ENCODE data around the gene GJC2. TPM values are rescaled to one million over a fixed set of nuclear protein-coding genes. Genes with fewer than 3 reads are reported as not detected.

GJC2 gene
- total and polyA plus RNA-seq, 2 donors (not counting 3 experiments of a cell fraction or from before 2014, with no cell fraction given): 0.58 to 1.2 TPM

DNA sequence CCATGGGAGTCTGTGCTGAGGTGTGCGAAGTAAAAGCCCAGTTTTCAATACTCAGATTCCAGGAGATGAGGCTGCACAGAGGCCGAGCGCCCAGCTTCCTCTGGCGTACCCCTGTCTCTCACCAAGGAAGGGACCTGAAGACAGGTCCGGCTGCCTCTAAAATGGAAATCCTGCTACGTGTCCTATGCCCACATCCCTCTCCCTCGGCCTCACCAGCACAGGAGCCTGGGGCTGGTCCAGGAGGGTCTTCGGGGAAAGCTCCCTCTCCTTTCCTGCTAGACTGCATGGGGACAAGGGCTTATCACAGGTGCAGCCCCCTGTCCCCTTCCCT, 41.0 kb upstream of the GJC2 start:
- Histone ChIP-seq H3K27me3 (ENCODE audit: control insufficient read depth in 2 of 2, insufficient read depth in 2 of 2, low read length in 2 of 2) (no peaks in the 10 kb centered on the region), H3K9me3 (replicated peaks; ENCODE audit: control insufficient read depth, insufficient read depth, low read length) (no peaks in the 10 kb centered on the region), H3K9me1 (replicated peaks; ENCODE audit: control insufficient read depth, extremely low read depth, insufficient read depth, low read length) (no peaks in the 10 kb centered on the region), H3K4me3 (replicated peaks in 1 of 3; ENCODE audit: insufficient read depth in 1 of 3, low read depth in 1 of 3, low read length in 3 of 3) (peak overlapping the region; percentile 29 to 92 (median 63)), H3K36me3 (ENCODE audit: control insufficient read depth in 2 of 2, extremely low read depth in 1 of 2, insufficient read depth in 2 of 2, low read length in 2 of 2) (peaks cover 0 to 8% of the 10 kb centered on the region in 2 experiments), H3K27ac (ENCODE audit: insufficient read depth, low read depth, low read length) (no peak overlapping the region), H3K4me2 (ENCODE audit: insufficient read depth, low read length) (peak overlapping the region; percentile 78), H2AFZ (ENCODE audit: low read depth, low read length) (peak overlapping the region; percentile 16), H3K79me2 (ENCODE audit: control insufficient read depth, insufficient read depth, low read length) (peaks cover 13% of the 10 kb centered on the region), H3K9ac (replicated peaks; ENCODE audit: extremely low read depth, insufficient read depth, low read length) (peak overlapping the region; percentile 65), H4K20me1 (replicated peaks; ENCODE audit: control insufficient read depth, extremely low read depth, insufficient read depth, low read length) (no peaks in the 10 kb centered on the region), H3K4me1 (ENCODE audit: control insufficient read depth, extremely low read depth, insufficient read depth, low read length) (peaks cover 15% of the 10 kb centered on the region)
- POLR2A ChIA-PET: no interaction called here
- CTCF ChIA-PET: no interaction called here
- BruUV-seq (replicated peaks): TSS peak; percentile 49
- no peak for DNase-seq (ENCODE audit: low read depth, low spot score)
- no peak for FAIRE-seq
- intact Hi-C loops (cut with micrococcal nuclease) (loop anchor here (1.0 to 5.0 kb wide), 4 partner anchors 23 to 349 kb away; partner anchors contain the start of genes GUK1 and IBA57), dilution Hi-C loops (cut with MboI; ENCODE audit: extremely low pct_ligation_motif_present, low sequenced_read_pairs) (no loop called here)
- no peak for TF ChIP-seq JUN (IDR thresholded peaks at IDR 0.05; ENCODE audit: borderline replicate concordance, insufficient read depth, insufficient read length, low read depth)
- TF ChIP-seq, protein P1, sequence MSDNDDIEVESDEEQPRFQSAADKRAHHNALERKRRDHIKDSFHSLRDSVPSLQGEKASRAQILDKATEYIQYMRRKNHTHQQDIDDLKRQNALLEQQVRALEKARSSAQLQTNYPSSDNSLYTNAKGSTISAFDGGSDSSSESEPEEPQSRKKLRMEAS (IDR thresholded peaks at IDR 0.05; ENCODE audit: insufficient read depth, insufficient read length): no peak
- TF ChIP-seq, protein P2, sequence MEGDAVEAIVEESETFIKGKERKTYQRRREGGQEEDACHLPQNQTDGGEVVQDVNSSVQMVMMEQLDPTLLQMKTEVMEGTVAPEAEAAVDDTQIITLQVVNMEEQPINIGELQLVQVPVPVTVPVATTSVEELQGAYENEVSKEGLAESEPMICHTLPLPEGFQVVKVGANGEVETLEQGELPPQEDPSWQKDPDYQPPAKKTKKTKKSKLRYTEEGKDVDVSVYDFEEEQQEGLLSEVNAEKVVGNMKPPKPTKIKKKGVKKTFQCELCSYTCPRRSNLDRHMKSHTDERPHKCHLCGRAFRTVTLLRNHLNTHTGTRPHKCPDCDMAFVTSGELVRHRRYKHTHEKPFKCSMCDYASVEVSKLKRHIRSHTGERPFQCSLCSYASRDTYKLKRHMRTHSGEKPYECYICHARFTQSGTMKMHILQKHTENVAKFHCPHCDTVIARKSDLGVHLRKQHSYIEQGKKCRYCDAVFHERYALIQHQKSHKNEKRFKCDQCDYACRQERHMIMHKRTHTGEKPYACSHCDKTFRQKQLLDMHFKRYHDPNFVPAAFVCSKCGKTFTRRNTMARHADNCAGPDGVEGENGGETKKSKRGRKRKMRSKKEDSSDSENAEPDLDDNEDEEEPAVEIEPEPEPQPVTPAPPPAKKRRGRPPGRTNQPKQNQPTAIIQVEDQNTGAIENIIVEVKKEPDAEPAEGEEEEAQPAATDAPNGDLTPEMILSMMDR (IDR thresholded peaks at IDR 0.05; ENCODE audit: extremely low read depth in 1 of 2, insufficient read depth in 1 of 2, low read depth in 1 of 2, low read length in 2 of 2): no peak
- TF ChIP-seq POLR2A (IDR thresholded peaks at IDR 0.05; ENCODE audit: low read depth, low read length): no peak
- no peak for TF ChIP-seq POLR2AphosphoS5 (IDR thresholded peaks at IDR 0.05; ENCODE audit: insufficient read depth, low read depth, low read length)
- TF ChIP-seq EZH2 (IDR thresholded peaks at IDR 0.05; ENCODE audit: borderline replicate concordance, low read depth, low read length, severe bottlenecking): no peak
- no peak for TF ChIP-seq GATA2 (IDR thresholded peaks at IDR 0.05; ENCODE audit: insufficient read depth, insufficient read length, low read depth, low read length)
- no peak for TF ChIP-seq FOS (IDR thresholded peaks at IDR 0.05; ENCODE audit: borderline replicate concordance, insufficient read depth, low read length)
- no peak for TF ChIP-seq MYC (IDR thresholded peaks at IDR 0.05; ENCODE audit: low read depth, low read length)

Measured in endothelial cell of umbilical vein (primary cell).